Neural cell (in vitro differentiated cells): ENCODE data around the gene CLEC19A.

Experiments used
- CTCF ChIP-seq: fragments of 450-650 bp; IDR thresholded peaks from 2 replicates; pipeline ENCODE4 v1.5.1; 2014; ENCODE audit warnings: antibody characterized with exemption, mild to moderate bottlenecking, moderate library complexity; ENCODE audit not compliant: poor library complexity, severe bottlenecking
- EP300 ChIP-seq: fragments of 450-650 bp; conservative IDR thresholded peaks from 2 replicates; pipeline ENCODE4 v1.6.1; 2014; ENCODE audit warnings: antibody characterized with exemption, mild to moderate bottlenecking, moderate library complexity; ENCODE audit not compliant: poor library complexity, severe bottlenecking
- EZH2 ChIP-seq: fragments of 200-600, 300-800 bp; shearing (Covaris generic), sonication (generic); IDR thresholded peaks from 2 replicates; pipeline ENCODE4 v1.6.1; 2014; ENCODE audit warnings: antibody characterized with exemption, low read length, borderline replicate concordance, mild to moderate bottlenecking; ENCODE audit not compliant: insufficient read depth, poor library complexity, severe bottlenecking
- RAD21 ChIP-seq: fragments of 450-650 bp; conservative IDR thresholded peaks from 2 replicates; pipeline ENCODE4 v1.6.1; 2014; ENCODE audit warnings: antibody characterized with exemption, mild to moderate bottlenecking, moderate library complexity
- REST ChIP-seq: IDR thresholded peaks from 2 replicates; pipeline ENCODE4 v1.6.1; 2012; ENCODE audit warnings: borderline replicate concordance
- SMC3 ChIP-seq: fragments of 450-650 bp; conservative IDR thresholded peaks from 2 replicates; pipeline ENCODE4 v1.6.1; 2014; ENCODE audit warnings: antibody characterized with exemption, mild to moderate bottlenecking, moderate library complexity; ENCODE audit not compliant: poor library complexity
- TAF1 ChIP-seq: IDR thresholded peaks from 2 replicates; pipeline ENCODE4 v1.6.1; 2012; ENCODE audit warnings: low read depth

GRCh38 chr16:19238406-19238805 lies 47.1 kb upstream of the CLEC19A start:
- TF ChIP-seq CTCF (no peak), EZH2 (no peak), RAD21 (no peak), EP300 (no peak), TAF1 (no peak), SMC3 (no peak), REST (no peak)
